Prostate gland (tissue), 2 donors: ENCODE results near the gene FOXP1. TPM values are rescaled to one million over a fixed set of nuclear protein-coding genes. Genes with fewer than 3 reads are reported as not detected.
A peak's percentile ranks its signal among the peaks of the same experiment; 100 is the strongest.

Experiments
- DNase-seq: peaks from one replicate; pipeline ENCODE4 v3.0.0-alpha.2; 2019; ENCODE audit warnings: low spot score
- H3K27ac ChIP-seq, 2 donors: fragments of 200-600 bp; sonication (generic); 2 replicates each; pipeline ENCODE4 v1.5.1; 2017 to 2019
- H3K27me3 ChIP-seq: fragments of 200-600 bp; sonication (generic); replicated peaks from 2 replicates; pipeline ENCODE4 v1.5.1; 2019; ENCODE audit not compliant: insufficient read depth
- H3K36me3 ChIP-seq, 2 donors: fragments of 200-600 bp; sonication (generic); 1 replicate in 1 of 2; 2 replicates in 1 of 2; pipeline versions ENCODE4 v1.5.1 to v1.8.1; 2017 to 2019
- H3K4me1 ChIP-seq: fragments of 200-600 bp; sonication (generic); replicated peaks from 2 replicates; pipeline ENCODE4 v1.5.1; 2019
- H3K4me3 ChIP-seq, 2 donors: fragments of 200-600 bp; sonication (generic); 2 replicates each; pipeline ENCODE4 v1.5.1; 2017 to 2019
- H3K9me3 ChIP-seq: fragments of 200-600 bp; sonication (generic); 2 replicates; pipeline ENCODE4 v1.5.1; 2017
- CTCF ChIP-seq, 4 experiments: fragments of 200-600 bp in 2 of 4; fragments of 450-650 bp in 2 of 4; sonication (generic) in 2 of 4; IDR thresholded peaks; 1 replicate in 3 of 4; 2 replicates in 1 of 4; pipeline ENCODE4 v1.5.1; 2016 to 2019; ENCODE audit warnings: antibody characterized with exemption in 4 of 4, mild to moderate bottlenecking in 2 of 4, moderate library complexity in 2 of 4
- POLR2A ChIP-seq: fragments of 450-650 bp; IDR thresholded peaks from one replicate; pipeline ENCODE4 v1.6.1; 2016; ENCODE audit warnings: antibody characterized with exemption, mild to moderate bottlenecking
- POLR2AphosphoS5 ChIP-seq: sonication (generic); formaldehyde crosslinking; IDR thresholded peaks from one replicate; pipeline ENCODE4 v1.6.1; 2017; ENCODE audit warnings: antibody characterized with exemption
- WGBS: methylation state at CpG from one replicate; pipeline ENCODE4 v1.1.5; 2018; 5-methylcytosine and 5-hydroxymethylcytosine counted together
- intact Hi-C: fragments of 100-400 bp; cut with DNase I; formaldehyde crosslinking; loops from one replicate; pipeline ENCODE4 v1.14.2; 2022
- total RNA-seq, 2 donors: library from RNA; depleted of rRNA; stranded (reverse); fragments of >200 nt; gene quantifications; one replicate each; pipeline ENCODE4 v1.1.0, GENCODE V29; 2016

The FOXP1 gene
- total RNA-seq, 2 donors from 2014 or later = 133 to 156 TPM

- Histone ChIP-seq H3K4me3 (no peak overlapping the region), H3K9me3 (no peaks in the 10 kb centered on the region), H3K4me1 (peaks cover 8% of the 10 kb centered on the region), H3K27me3 (no peaks in the 10 kb centered on the region), H3K36me3 (no peaks in the 10 kb centered on the region), H3K27ac (no peak overlapping the region)
- TF ChIP-seq POLR2A = no peak
- 91% methylated on average over 3 of the region's 3 CpGs for WGBS
- no peak for DNase-seq
- intact Hi-C loops = no loop called here
Observed at GRCh38 chr3:71498543-71498942, 85.0 kb downstream of the FOXP1 start.

DNA sequence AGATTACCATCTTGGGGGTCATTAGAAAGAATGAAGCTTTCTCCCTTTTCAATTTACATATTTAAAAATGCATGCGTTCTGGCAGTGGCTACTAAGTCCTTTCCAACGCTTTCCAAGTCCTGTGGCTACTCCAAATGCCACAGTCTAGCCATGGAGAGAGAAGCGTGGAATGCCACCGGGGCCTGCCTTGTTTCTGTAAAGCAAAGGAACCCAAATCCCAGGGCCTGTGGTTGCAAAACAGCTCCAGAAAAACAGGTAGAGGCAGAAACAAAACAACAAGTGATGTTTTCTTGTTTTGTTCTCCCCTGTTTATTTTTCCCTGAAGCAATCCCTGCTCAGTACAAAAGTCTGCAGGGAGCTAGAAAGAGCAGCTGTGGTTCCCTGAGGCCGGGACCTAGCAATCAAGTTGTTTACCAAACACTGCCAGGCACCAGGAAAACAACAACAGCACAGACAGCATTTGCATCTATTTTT, 85.5 kb downstream of the FOXP1 start:
- Histone ChIP-seq H3K9me3 (no peaks in the 10 kb centered on the region), H3K27ac (peak overlapping the region in 1 of 2 donors; percentile 7)
- DNase-seq = no peak

GRCh38 chr3:71497367-71497897, 86.1 kb downstream of the FOXP1 start:
- Histone ChIP-seq H3K9me3 (no peaks in the 10 kb centered on the region), H3K4me3 (no peak overlapping the region), H3K4me1 (peaks cover 8% of the 10 kb centered on the region), H3K27ac (peak overlapping the region in 1 of 2 donors; percentile 7), H3K36me3 (no peaks in the 10 kb centered on the region), H3K27me3 (no peaks in the 10 kb centered on the region)
- intact Hi-C loops = no loop called here
- WGBS = 75% methylated on average over 1 of the region's 1 CpG
- no peak for DNase-seq
- TF ChIP-seq POLR2A (no peak), CTCF (IDR thresholded peaks at IDR 0.05) (no peak), POLR2AphosphoS5 (no peak)

More for the DNA sequence above, 85.5 kb downstream of the FOXP1 start:
- 68% methylated on average over 5 of the region's 5 CpGs for WGBS
- intact Hi-C loops = no loop called here
- no peak overlapping the region for H3K4me3 ChIP-seq
- no peaks in the 10 kb centered on the region for H3K36me3 ChIP-seq
- H3K4me1 ChIP-seq = peaks cover 8% of the 10 kb centered on the region
- H3K27me3 ChIP-seq = no peaks in the 10 kb centered on the region
- TF ChIP-seq POLR2AphosphoS5 (no peak), CTCF (IDR thresholded peaks at IDR 0.05) (no peak), POLR2A (no peak)

DNA sequence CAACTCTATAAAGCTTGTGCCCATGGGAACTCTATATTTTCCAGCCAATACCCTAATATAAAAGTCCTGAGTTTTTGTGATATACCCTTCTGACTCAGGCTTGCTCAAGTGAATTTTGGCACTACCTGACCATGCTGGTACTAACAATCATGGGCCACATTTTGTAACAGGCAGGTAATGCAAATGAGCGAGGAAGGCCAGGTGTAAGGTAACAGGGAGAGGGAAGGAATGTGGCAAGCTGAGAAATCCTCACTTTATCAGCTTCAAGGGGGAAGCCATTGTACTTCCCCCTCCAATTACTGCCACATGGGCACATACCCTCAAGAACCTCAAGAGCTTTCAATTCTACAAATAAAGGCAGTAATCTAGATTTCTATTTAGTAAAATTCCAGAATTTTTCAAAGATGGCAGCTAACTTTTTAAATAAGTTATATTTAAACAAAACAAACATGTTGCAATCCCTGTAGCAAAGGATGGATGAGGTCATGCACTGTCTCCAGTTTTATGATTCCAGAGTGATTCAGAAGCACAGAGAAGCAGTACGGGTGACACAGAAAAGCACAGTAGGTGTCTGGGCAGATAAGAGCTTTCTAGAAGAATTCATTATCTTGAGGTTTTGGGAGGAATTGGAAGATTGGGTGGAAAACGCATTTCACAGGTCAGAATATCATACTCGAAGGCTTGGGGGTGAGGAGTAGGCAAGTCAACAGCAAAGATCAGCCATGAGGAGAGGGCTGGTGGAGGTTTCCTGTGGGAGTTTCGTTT, 87.6 kb downstream of the FOXP1 start:
- WGBS = 83% methylated on average over 5 of the region's 5 CpGs
- H3K36me3 ChIP-seq = no peaks in the 10 kb centered on the region
- H3K9me3 ChIP-seq = no peaks in the 10 kb centered on the region
- H3K27me3 ChIP-seq = no peaks in the 10 kb centered on the region
- intact Hi-C loops = no loop called here
- DNase-seq = no peak
- H3K4me1 ChIP-seq = peaks cover 8% of the 10 kb centered on the region
- TF ChIP-seq CTCF (IDR thresholded peaks at IDR 0.05) = no peak
- no peak for TF ChIP-seq POLR2AphosphoS5
- no peak for TF ChIP-seq POLR2A
- H3K27ac ChIP-seq = no peak overlapping the region
- H3K4me3 ChIP-seq = no peak overlapping the region

DNA sequence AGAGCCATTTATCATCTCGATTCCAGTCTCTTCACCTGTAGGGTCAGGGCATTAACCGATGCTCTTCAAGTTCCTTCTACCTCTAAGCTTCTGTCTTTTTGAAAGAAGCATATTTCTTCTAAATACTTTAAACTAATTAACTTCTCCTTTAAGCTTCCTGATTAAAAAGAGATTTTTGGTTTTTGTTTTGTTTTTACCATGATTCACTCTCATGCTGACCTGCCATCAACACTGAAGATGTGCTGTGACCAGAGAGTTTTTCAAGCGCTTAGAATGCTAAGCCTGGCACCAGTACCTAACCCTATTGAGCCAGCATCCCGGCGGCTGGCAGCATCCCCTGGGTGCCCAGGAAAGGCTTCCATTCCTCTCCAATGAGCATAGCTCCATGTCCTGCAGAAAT, 89.3 kb downstream of the FOXP1 start:
- intact Hi-C loops = no loop called here
- no peak overlapping the region for H3K4me3 ChIP-seq
- DNase-seq = no peak
- no peaks in the 10 kb centered on the region for H3K27me3 ChIP-seq
- no peak overlapping the region for H3K27ac ChIP-seq
- TF ChIP-seq POLR2AphosphoS5 = no peak
- no peak for TF ChIP-seq POLR2A
- TF ChIP-seq CTCF (IDR thresholded peaks at IDR 0.05) = no peak
- 93% methylated on average over 5 of the region's 5 CpGs for WGBS
- peaks cover 8% of the 10 kb centered on the region for H3K4me1 ChIP-seq
- no peaks in the 10 kb centered on the region for H3K36me3 ChIP-seq
- H3K9me3 ChIP-seq = no peaks in the 10 kb centered on the region
